HG02852 (cell line): ENCODE data around the gene SNX30.
A peak's percentile ranks its signal among the peaks of the same experiment; 100 is the strongest.
"Not testable (repeated sequence)": the region's sequence is repeated elsewhere in the genome, so short reads cannot be mapped to it uniquely, and the experiment has no call there.

Experiments
- ATAC-seq: cut with Tn5 transposase; IDR thresholded peaks from one replicate; pipeline ENCODE4 v1.9.1; 2021; ENCODE audit warnings: mild to moderate bottlenecking, moderate library complexity; ENCODE audit not compliant: unreplicated experiment

SNX30 gene

GRCh38 chr9:112750016-112750763 is at the start of gene SNX30:
Gene SNX30, plus strand, starts transcription at chr9:112750760. Its CDS starts 242 bp downstream, at chr9:112751002.
- peak; percentile 73 for ATAC-seq

- ATAC-seq = no peak
Measured at GRCh38 chr9:112703304-112703703, 47.3 kb upstream of the SNX30 start.

GRCh38 chr9:112705768-112706427 is 44.7 kb upstream of the SNX30 start:
- ATAC-seq = no peak

GRCh38 chr9:112711050-112711689 is 39.4 kb upstream of the SNX30 start:
- no peak for ATAC-seq

GRCh38 chr9:112712678-112713077 is 37.9 kb upstream of the SNX30 start:
- no peak for ATAC-seq

- ATAC-seq = peak; percentile 95
Measured at GRCh38 chr9:112717661-112718331, 32.8 kb upstream of the SNX30 start, which contains the start of gene INIP. Gene INIP, minus strand, starts transcription at chr9:112718117. Its CDS starts 1,632 bp downstream, at chr9:112716485.

- no peak for ATAC-seq
Measured at GRCh38 chr9:112719241-112719691, 31.3 kb upstream of the SNX30 start.

- ATAC-seq = no peak
Measured at GRCh38 chr9:112719696-112720095, 30.9 kb upstream of the SNX30 start.

GRCh38 chr9:112720113-112720780 is 30.3 kb upstream of the SNX30 start:
- ATAC-seq = no peak

- not testable (repeated sequence) for ATAC-seq
Measured at GRCh38 chr9:112722749-112723148, 27.8 kb upstream of the SNX30 start.

- ATAC-seq = peak; percentile 65
Measured at GRCh38 chr9:112725961-112726360, 24.6 kb upstream of the SNX30 start.

GRCh38 chr9:112726428-112726827 is 24.1 kb upstream of the SNX30 start:
- no peak for ATAC-seq

GRCh38 chr9:112728401-112728800 is 22.2 kb upstream of the SNX30 start:
- ATAC-seq = no peak

- no peak for ATAC-seq
Measured at GRCh38 chr9:112731971-112732370, 18.6 kb upstream of the SNX30 start.

- ATAC-seq = no peak
Measured at GRCh38 chr9:112734892-112735291, 15.7 kb upstream of the SNX30 start.

- ATAC-seq = no peak
Measured at GRCh38 chr9:112743216-112743836, 7.2 kb upstream of the SNX30 start.

GRCh38 chr9:112744177-112744576 is 6.4 kb upstream of the SNX30 start:
- ATAC-seq = no peak

GRCh38 chr9:112747094-112747493 is 3.5 kb upstream of the SNX30 start:
- ATAC-seq = no peak

- ATAC-seq = peak; percentile 45
Measured at GRCh38 chr9:112750764-112751055, 150 bp downstream of the SNX30 start.

GRCh38 chr9:112751056-112751795 is 666 bp downstream of the SNX30 start:
- ATAC-seq = peak; percentile 35
